C1 segment of cervical spinal cord (tissue), 14 donors: Measurements from ENCODE around the gene C20orf202.
"Not testable (repeated sequence)": the region's sequence is repeated elsewhere in the genome, so short reads cannot be mapped to it uniquely, and the experiment has no call there.

Experiments used
- DNase-seq, 14 donors: peaks; one replicate each; lab custom pipeline; 2025; lab: John Stamatoyannopoulos, UW

The C20orf202 gene

GRCh38 chr20:1209447-1210387 is 6.5 kb downstream of the C20orf202 start:
- DNase-seq: no peak

GRCh38 chr20:1210501-1210900 is 7.2 kb downstream of the C20orf202 start:
- no peak for DNase-seq

GRCh38 chr20:1212023-1212422 is 8.8 kb downstream of the C20orf202 start:
- DNase-seq: no peak

- DNase-seq: peak in 10 of 14 donors; percentile 7 to 34 (median 22)
These were observed 9.5 kb downstream of the C20orf202 start for GRCh38 chr20:1212607-1213396.

- DNase-seq: no peak
These were observed 11.6 kb downstream of the C20orf202 start for GRCh38 chr20:1214838-1215261.

- no peak for DNase-seq
These were observed 12.3 kb downstream of the C20orf202 start for GRCh38 chr20:1215386-1216170.

GRCh38 chr20:1216527-1217427 is 13.5 kb downstream of the C20orf202 start:
- not testable (repeated sequence) for DNase-seq

- not testable (repeated sequence) for DNase-seq
These were observed 19.5 kb downstream of the C20orf202 start for GRCh38 chr20:1222750-1223149.

- DNase-seq: no peak
These were observed 21.1 kb downstream of the C20orf202 start for GRCh38 chr20:1224205-1224890.

- no peak for DNase-seq
These were observed 22.1 kb downstream of the C20orf202 start for GRCh38 chr20:1225263-1225782.

- peak in 12 of 14 donors; percentile 20 to 77 (median 46) for DNase-seq
These were observed 22.8 kb downstream of the C20orf202 start, which contains the start of gene RAD21L1 for GRCh38 chr20:1225783-1226654. Gene RAD21L1 (plus strand): TSS chr20:1226044. CDS start chr20:1228454, 2,410 bp downstream.

GRCh38 chr20:1229541-1229940 is 26.3 kb downstream of the C20orf202 start:
- DNase-seq: no peak

- DNase-seq: no peak
These were observed 29.2 kb downstream of the C20orf202 start for GRCh38 chr20:1232286-1233111.

GRCh38 chr20:1240549-1240948 is 37.3 kb downstream of the C20orf202 start:
- no peak for DNase-seq

GRCh38 chr20:1241456-1241855 is 38.2 kb downstream of the C20orf202 start:
- no peak for DNase-seq

GRCh38 chr20:1242099-1242498 is 38.8 kb downstream of the C20orf202 start:
- DNase-seq: no peak

GRCh38 chr20:1242530-1242929 is 39.3 kb downstream of the C20orf202 start:
- DNase-seq: no peak

- no peak for DNase-seq
These were observed 42.3 kb downstream of the C20orf202 start for GRCh38 chr20:1245578-1245977.
